Activated naive CD4-positive, alpha-beta T cell treated with anti-CD3 and anti-CD28 coated beads for 36 hours (primary cell): ENCODE data around the gene DLGAP1. TPM values are rescaled to one million over a fixed set of nuclear protein-coding genes. Genes with fewer than 3 reads are reported as not detected.

ENCODE experiments used
- CTCF ChIA-PET: fragments of 350-600 bp; sonication (Branson Sonifier 250); formaldehyde crosslinking; loops from one replicate; lab custom pipeline; 2021; ENCODE audit warnings: antibody characterized with exemption; lab: Charles Lee
- DNase-seq: peaks from one replicate; pipeline ENCODE4 v3.0.0-alpha.2; 2020
- H3K27ac Mint-ChIP-seq: one replicate; pipeline ENCODE4 v1.8.0; 2021; ENCODE audit warnings: mild to moderate bottlenecking, mixed read lengths
- H3K27me3 Mint-ChIP-seq: one replicate; pipeline ENCODE4 v1.8.0; 2021; ENCODE audit warnings: low read depth, mixed read lengths
- H3K36me3 Mint-ChIP-seq: one replicate; pipeline ENCODE4 v1.8.0; 2021; ENCODE audit warnings: low read depth, mixed read lengths
- H3K4me1 Mint-ChIP-seq: one replicate; pipeline ENCODE4 v1.8.0; 2021; ENCODE audit warnings: low read depth, mixed read lengths
- H3K4me3 Mint-ChIP-seq: one replicate; pipeline ENCODE4 v1.8.0; 2021; ENCODE audit warnings: mild to moderate bottlenecking, moderate library complexity, mixed read lengths
- H3K9me3 Mint-ChIP-seq: one replicate; pipeline ENCODE4 v1.8.0; 2021; ENCODE audit warnings: mixed read lengths
- intact Hi-C: fragments of 100-400 bp; cut with micrococcal nuclease; formaldehyde crosslinking; loops from one replicate; pipeline ENCODE4 v1.15.1; 2023
- total RNA-seq, 2 experiments: library from RNA; stranded (reverse); gene quantifications; one replicate each; pipeline ENCODE4 v1.2.3, GENCODE V29; 2021

Gene DLGAP1
- total RNA-seq, 2 experiments from 2014 or later, result not detected

GRCh38 chr18:3620146-3621119, 834.7 kb downstream of the DLGAP1 start:
- no peak for DNase-seq
- Mint-ChIP-seq H3K27ac (no peak overlapping the region), H3K9me3 (peaks cover 3% of the 10 kb centered on the region), H3K36me3 (no peaks in the 10 kb centered on the region), H3K4me3 (no peak overlapping the region), H3K27me3 (no peaks in the 10 kb centered on the region), H3K4me1 (peaks cover 26% of the 10 kb centered on the region)
- CTCF ChIA-PET, result interaction anchor here (1.4 to 1.7 kb wide), 2 partner anchors 17 to 46 kb away, joined by 4 to 7 read pairs; no protein-coding TSS in a partner anchor
- intact Hi-C loops, result no loop called here

GRCh38 chr18:3619746-3620145, 835.4 kb downstream of the DLGAP1 start:
- intact Hi-C loops, result no loop called here
- H3K27ac Mint-ChIP-seq, result no peak overlapping the region
- peaks cover 3% of the 10 kb centered on the region for H3K9me3 Mint-ChIP-seq
- DNase-seq, result no peak
- no peaks in the 10 kb centered on the region for H3K27me3 Mint-ChIP-seq
- H3K36me3 Mint-ChIP-seq, result no peaks in the 10 kb centered on the region
- no peak overlapping the region for H3K4me3 Mint-ChIP-seq
- CTCF ChIA-PET, result no interaction called here
- peaks cover 19% of the 10 kb centered on the region for H3K4me1 Mint-ChIP-seq

- Mint-ChIP-seq H3K4me1 (peaks cover 14% of the 10 kb centered on the region), H3K27ac (no peak overlapping the region), H3K4me3 (no peak overlapping the region), H3K27me3 (no peaks in the 10 kb centered on the region), H3K9me3 (peaks cover 3% of the 10 kb centered on the region), H3K36me3 (no peaks in the 10 kb centered on the region)
- CTCF ChIA-PET, result interaction anchor here (1.1 kb wide), 1 partner anchor 47 kb away, joined by 4 read pairs; no protein-coding TSS in a partner anchor
- no peak for DNase-seq
- intact Hi-C loops, result no loop called here
Observed at GRCh38 chr18:3619222-3619621, 835.9 kb downstream of the DLGAP1 start.

GRCh38 chr18:3616744-3617143, 838.4 kb downstream of the DLGAP1 start:
- H3K36me3 Mint-ChIP-seq, result no peaks in the 10 kb centered on the region
- H3K4me1 Mint-ChIP-seq, result no peaks in the 10 kb centered on the region
- DNase-seq, result no peak
- intact Hi-C loops, result no loop called here
- H3K4me3 Mint-ChIP-seq, result no peak overlapping the region
- CTCF ChIA-PET, result interaction anchor here (1.4 kb wide), 1 partner anchor 49 kb away, joined by 3 read pairs; no protein-coding TSS in a partner anchor
- peaks cover 3% of the 10 kb centered on the region for H3K9me3 Mint-ChIP-seq
- H3K27me3 Mint-ChIP-seq, result no peaks in the 10 kb centered on the region
- no peak overlapping the region for H3K27ac Mint-ChIP-seq

- peaks cover 2% of the 10 kb centered on the region for H3K4me1 Mint-ChIP-seq
- CTCF ChIA-PET, result interaction anchor here (0.5 to 1.4 kb wide), 2 partner anchors 13 to 50 kb away, joined by 3 read pairs; no protein-coding TSS in a partner anchor
- H3K9me3 Mint-ChIP-seq, result peaks cover 3% of the 10 kb centered on the region
- H3K27me3 Mint-ChIP-seq, result no peaks in the 10 kb centered on the region
- no peak for DNase-seq
- no peak overlapping the region for H3K27ac Mint-ChIP-seq
- H3K4me3 Mint-ChIP-seq, result no peak overlapping the region
- no peaks in the 10 kb centered on the region for H3K36me3 Mint-ChIP-seq
- intact Hi-C loops, result no loop called here
Observed at GRCh38 chr18:3616142-3616541, 839.0 kb downstream of the DLGAP1 start.

GRCh38 chr18:3615374-3615985, 839.6 kb downstream of the DLGAP1 start:
- peaks cover 2% of the 10 kb centered on the region for H3K4me1 Mint-ChIP-seq
- DNase-seq, result no peak
- intact Hi-C loops, result no loop called here
- no peak overlapping the region for H3K27ac Mint-ChIP-seq
- H3K4me3 Mint-ChIP-seq, result no peak overlapping the region
- CTCF ChIA-PET, result interaction anchor here (0.5 to 0.9 kb wide), 2 partner anchors 12 to 50 kb away, joined by 3 read pairs; no protein-coding TSS in a partner anchor
- no peaks in the 10 kb centered on the region for H3K36me3 Mint-ChIP-seq
- H3K27me3 Mint-ChIP-seq, result no peaks in the 10 kb centered on the region
- peaks cover 3% of the 10 kb centered on the region for H3K9me3 Mint-ChIP-seq

GRCh38 chr18:3612315-3612714, 842.8 kb downstream of the DLGAP1 start:
- DNase-seq, result no peak

GRCh38 chr18:3611313-3612090, 843.6 kb downstream of the DLGAP1 start:
- DNase-seq, result no peak
- CTCF ChIA-PET, result interaction anchor here (0.6 to 0.8 kb wide), 5 partner anchors 16 to 180 kb away, joined by 3 to 4 read pairs (median 3); no protein-coding TSS in a partner anchor
- intact Hi-C loops, result no loop called here
- H3K27me3 Mint-ChIP-seq, result no peaks in the 10 kb centered on the region
- H3K36me3 Mint-ChIP-seq, result no peaks in the 10 kb centered on the region
- no peak overlapping the region for H3K27ac Mint-ChIP-seq
- no peak overlapping the region for H3K4me3 Mint-ChIP-seq
- H3K4me1 Mint-ChIP-seq, result peaks cover 16% of the 10 kb centered on the region
- H3K9me3 Mint-ChIP-seq, result no peaks in the 10 kb centered on the region

More at GRCh38 chr18:3612315-3612714, 842.8 kb downstream of the DLGAP1 start:
- no peak overlapping the region for H3K4me3 Mint-ChIP-seq
- CTCF ChIA-PET, result interaction anchor here (0.6 kb wide), 3 partner anchors 16 to 313 kb away, joined by 3 read pairs; no protein-coding TSS in a partner anchor
- intact Hi-C loops, result no loop called here
- H3K36me3 Mint-ChIP-seq, result no peaks in the 10 kb centered on the region
- H3K4me1 Mint-ChIP-seq, result peaks cover 13% of the 10 kb centered on the region
- H3K9me3 Mint-ChIP-seq, result peaks cover 3% of the 10 kb centered on the region
- no peaks in the 10 kb centered on the region for H3K27me3 Mint-ChIP-seq
- no peak overlapping the region for H3K27ac Mint-ChIP-seq

- Mint-ChIP-seq H3K9me3 (no peaks in the 10 kb centered on the region), H3K4me1 (peaks cover 16% of the 10 kb centered on the region), H3K27ac (no peak overlapping the region), H3K4me3 (no peak overlapping the region), H3K27me3 (no peaks in the 10 kb centered on the region), H3K36me3 (no peaks in the 10 kb centered on the region)
- CTCF ChIA-PET, result interaction anchor here (0.6 to 1.8 kb wide), 7 partner anchors 11 to 312 kb away, joined by 3 to 6 read pairs (median 4); no protein-coding TSS in a partner anchor
- DNase-seq, result peak; percentile 41
- intact Hi-C loops, result no loop called here
Observed at GRCh38 chr18:3610813-3611212, 844.3 kb downstream of the DLGAP1 start.

- intact Hi-C loops, result no loop called here
- H3K36me3 Mint-ChIP-seq, result no peaks in the 10 kb centered on the region
- no peaks in the 10 kb centered on the region for H3K9me3 Mint-ChIP-seq
- peaks cover 16% of the 10 kb centered on the region for H3K4me1 Mint-ChIP-seq
- H3K4me3 Mint-ChIP-seq, result no peak overlapping the region
- CTCF ChIA-PET, result interaction anchor here (0.6 to 6.0 kb wide), 5 partner anchors 11 to 312 kb away, joined by 3 to 34 read pairs (median 6); no protein-coding TSS in a partner anchor
- DNase-seq, result no peak
- H3K27ac Mint-ChIP-seq, result peak overlapping the region; percentile 30
- no peaks in the 10 kb centered on the region for H3K27me3 Mint-ChIP-seq
Observed at GRCh38 chr18:3610188-3610708, 844.9 kb downstream of the DLGAP1 start.

GRCh38 chr18:3608488-3608887, 846.6 kb downstream of the DLGAP1 start:
- no peak for DNase-seq
- Mint-ChIP-seq H3K27me3 (no peaks in the 10 kb centered on the region), H3K36me3 (no peaks in the 10 kb centered on the region), H3K4me1 (peaks cover 16% of the 10 kb centered on the region), H3K9me3 (no peaks in the 10 kb centered on the region), H3K27ac (no peak overlapping the region), H3K4me3 (no peak overlapping the region)
- intact Hi-C loops, result no loop called here
- CTCF ChIA-PET, result interaction anchor here (0.6 to 6.0 kb wide), 7 partner anchors 11 to 354 kb away, joined by 3 to 49 read pairs (median 4); no protein-coding TSS in a partner anchor
